ENCODE measurements around the gene MAN1A1. TPM values are rescaled to one million over a fixed set of nuclear protein-coding genes. Genes with fewer than 3 reads are reported as not detected.

The MAN1A1 gene
- total RNA-seq, result 100 to 1,000 TPM in 3 of 4 donors, 10 to 100 TPM in 1; 81.9 to 143 (median 107) TPM
- 10 to 100 TPM; 10.2 to 25.7 (median 10.8) TPM for polyA plus RNA-seq

DNA sequence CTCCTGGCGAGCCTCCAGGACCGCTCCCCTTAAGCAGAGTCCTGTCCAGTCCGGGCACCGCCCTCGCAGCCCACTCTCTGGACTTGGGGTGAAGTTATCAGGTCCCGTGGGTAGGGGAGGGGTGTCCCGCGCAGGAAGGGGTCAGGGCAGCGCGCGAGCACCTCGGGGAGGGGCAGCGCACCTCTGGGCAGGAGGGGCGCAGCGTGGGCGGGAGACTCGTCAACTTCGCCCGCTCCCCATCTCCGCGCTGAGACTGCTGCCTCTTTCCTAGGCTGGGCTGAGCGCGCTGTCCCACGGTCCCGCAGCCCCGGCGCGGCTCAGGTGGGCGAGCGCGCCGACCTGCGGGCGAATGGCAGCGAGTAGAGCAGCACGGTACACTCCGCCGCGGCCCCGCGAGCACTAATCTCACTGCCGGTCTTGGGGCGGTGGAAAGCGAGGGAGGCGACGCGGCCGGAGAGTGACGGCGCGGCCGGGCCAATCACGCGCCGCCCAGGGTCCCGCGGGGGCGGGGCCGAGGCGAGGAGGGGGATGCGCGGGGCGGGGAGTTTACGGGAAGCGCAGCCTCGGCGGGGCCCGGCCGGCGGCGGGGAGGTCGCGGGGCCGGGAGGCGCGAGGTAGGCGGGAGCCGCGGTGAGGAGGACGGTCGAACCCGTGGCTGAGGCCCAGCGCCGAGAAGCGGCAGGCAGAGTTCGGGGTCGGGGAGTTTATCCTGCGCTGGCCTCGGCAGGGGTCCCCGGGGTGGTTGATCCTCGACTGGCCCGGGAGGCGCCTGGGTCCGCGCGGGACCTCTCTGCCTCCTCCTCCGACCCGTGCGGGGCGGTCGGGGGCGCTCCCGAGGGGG, at the start of gene MAN1A1:
TSS of gene MAN1A1 (minus strand) at position 401 of the 841 bp plus-strand sequence. CDS start 696 bp downstream, outside the sequence.
- 1% methylated on average over 103 of the region's 103 CpGs for WGBS, 2 donors
- Histone ChIP-seq H3K27me3 (no peaks in the 10 kb centered on the region), H3K36me3 (no peaks in the 10 kb centered on the region), H3K27ac (peak within 1 kb of the TSS; percentile 94 to 99 (median 98)), H3K4me1 (peaks cover 0 to 60% (median 39%) of the 10 kb centered on the region in 4 donors), H3K4me3 (peak within 1 kb of the TSS; percentile 84 to 98 (median 92)), H3K9me3 (no peaks in the 10 kb centered on the region)
- peak; percentile 96 for DNase-seq
- intact Hi-C loops (cut with DNase I), result loop anchor here (5.0 to 10.0 kb wide), 7 partner anchors 192 to 628 kb away; partner anchors contain the start of genes ASF1A and FAM184A
- peak in 1 of 4 donors; percentile 17 for TF ChIP-seq EP300 (IDR thresholded peaks at IDR 0.05)
- peak; percentile 92 to 98 (median 96) for TF ChIP-seq POLR2AphosphoS5 (IDR thresholded peaks at IDR 0.05)
- peak; percentile 69 to 87 for TF ChIP-seq POLR2A (IDR thresholded peaks at IDR 0.05)
- TF ChIP-seq, protein P1, sequence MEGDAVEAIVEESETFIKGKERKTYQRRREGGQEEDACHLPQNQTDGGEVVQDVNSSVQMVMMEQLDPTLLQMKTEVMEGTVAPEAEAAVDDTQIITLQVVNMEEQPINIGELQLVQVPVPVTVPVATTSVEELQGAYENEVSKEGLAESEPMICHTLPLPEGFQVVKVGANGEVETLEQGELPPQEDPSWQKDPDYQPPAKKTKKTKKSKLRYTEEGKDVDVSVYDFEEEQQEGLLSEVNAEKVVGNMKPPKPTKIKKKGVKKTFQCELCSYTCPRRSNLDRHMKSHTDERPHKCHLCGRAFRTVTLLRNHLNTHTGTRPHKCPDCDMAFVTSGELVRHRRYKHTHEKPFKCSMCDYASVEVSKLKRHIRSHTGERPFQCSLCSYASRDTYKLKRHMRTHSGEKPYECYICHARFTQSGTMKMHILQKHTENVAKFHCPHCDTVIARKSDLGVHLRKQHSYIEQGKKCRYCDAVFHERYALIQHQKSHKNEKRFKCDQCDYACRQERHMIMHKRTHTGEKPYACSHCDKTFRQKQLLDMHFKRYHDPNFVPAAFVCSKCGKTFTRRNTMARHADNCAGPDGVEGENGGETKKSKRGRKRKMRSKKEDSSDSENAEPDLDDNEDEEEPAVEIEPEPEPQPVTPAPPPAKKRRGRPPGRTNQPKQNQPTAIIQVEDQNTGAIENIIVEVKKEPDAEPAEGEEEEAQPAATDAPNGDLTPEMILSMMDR (IDR thresholded peaks at IDR 0.05), result no peak

DNA sequence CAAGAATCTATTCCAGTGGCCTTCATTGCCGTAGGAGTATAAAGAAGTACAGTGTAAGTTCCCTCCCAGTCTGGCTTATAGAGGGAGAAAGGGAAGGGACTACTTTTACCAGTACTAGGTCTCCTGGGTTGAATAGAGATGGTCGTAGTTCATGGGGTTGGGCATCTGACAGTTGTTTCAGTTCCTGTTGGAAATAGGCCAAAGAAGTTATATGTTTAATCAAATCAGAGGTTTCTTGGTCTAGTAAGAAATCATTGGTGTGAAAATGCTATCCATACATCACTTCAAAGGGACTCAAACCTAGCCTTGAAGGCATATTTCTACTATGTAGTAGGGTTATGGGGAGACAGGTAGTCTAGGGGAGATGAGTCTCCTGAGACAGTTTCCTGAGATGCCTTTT, 45.6 kb upstream of the MAN1A1 start:
- Histone ChIP-seq H3K36me3 (no peaks in the 10 kb centered on the region), H3K4me1 (no peaks in the 10 kb centered on the region), H3K9me3 (peaks cover 0 to 22% (median 9%) of the 10 kb centered on the region in 4 donors), H3K27me3 (no peaks in the 10 kb centered on the region), H3K27ac (no peak overlapping the region), H3K4me3 (no peak overlapping the region)
- no peak for DNase-seq
- TF ChIP-seq EP300 (IDR thresholded peaks at IDR 0.05) (no peak), POLR2A (IDR thresholded peaks at IDR 0.05) (no peak), POLR2AphosphoS5 (IDR thresholded peaks at IDR 0.05) (no peak)
- TF ChIP-seq, protein P1 (IDR thresholded peaks at IDR 0.05), result no peak
- WGBS, 2 donors, result 60 to 68% methylated on average over 2 of the region's 2 CpGs
- intact Hi-C loops (cut with DNase I), result no loop called here

DNA sequence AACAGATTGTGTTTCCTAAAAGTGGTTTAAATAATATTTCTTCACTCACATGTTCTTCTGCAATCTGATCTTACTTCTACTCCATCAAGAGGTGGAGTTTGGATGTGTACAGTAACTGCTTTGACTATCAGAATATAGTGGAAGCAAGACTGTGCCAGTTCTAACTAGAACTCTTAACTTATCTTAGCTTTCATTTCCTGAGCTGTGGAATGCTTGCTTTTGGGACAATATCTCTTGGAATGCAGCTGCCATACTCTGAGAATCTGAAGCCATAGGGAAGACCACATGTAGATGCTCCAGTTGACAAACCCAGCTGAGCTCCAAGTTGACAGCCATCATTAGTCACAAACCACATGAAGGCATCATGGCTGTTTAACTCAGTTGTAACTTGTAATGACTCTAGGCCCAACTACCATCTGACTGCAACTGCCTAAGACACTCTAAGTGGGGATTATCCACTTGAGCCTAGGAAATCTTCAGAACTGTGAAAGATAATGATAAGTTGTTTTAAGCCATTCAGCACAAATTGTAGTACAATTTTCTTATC, 40.8 kb upstream of the MAN1A1 start:
- H3K4me3 ChIP-seq, result no peak overlapping the region
- TF ChIP-seq, protein P1 (IDR thresholded peaks at IDR 0.05), result no peak
- TF ChIP-seq POLR2AphosphoS5 (IDR thresholded peaks at IDR 0.05) (no peak), EP300 (IDR thresholded peaks at IDR 0.05) (no peak), POLR2A (IDR thresholded peaks at IDR 0.05) (no peak)
- H3K36me3 ChIP-seq, result no peaks in the 10 kb centered on the region
- intact Hi-C loops (cut with DNase I), result no loop called here
- DNase-seq, result no peak
- H3K27me3 ChIP-seq, result no peaks in the 10 kb centered on the region
- H3K27ac ChIP-seq, result no peak overlapping the region
- H3K9me3 ChIP-seq, result peaks cover 0 to 3% (median 0%) of the 10 kb centered on the region in 4 donors
- no peaks in the 10 kb centered on the region for H3K4me1 ChIP-seq

DNA sequence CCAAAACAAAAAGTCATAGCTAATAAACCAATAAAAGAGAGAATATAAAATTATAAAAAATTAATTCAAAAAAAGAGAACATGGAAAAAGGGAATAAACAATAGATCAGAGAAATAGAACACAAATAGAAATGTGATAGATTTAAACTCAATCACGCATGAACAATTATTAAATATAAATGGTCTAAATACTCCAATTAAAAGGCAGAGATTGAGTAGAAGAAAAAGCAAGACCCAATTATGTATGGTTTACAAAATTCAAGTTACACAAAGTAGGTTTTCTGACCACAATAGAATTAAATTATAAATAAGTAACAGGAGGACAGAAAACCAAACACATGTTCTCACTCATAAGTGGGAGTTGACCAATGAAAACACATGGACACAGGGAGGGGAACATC, 36.4 kb upstream of the MAN1A1 start:
- H3K4me1 ChIP-seq, result peaks cover 0 to 8% (median 2%) of the 10 kb centered on the region in 4 donors
- no peaks in the 10 kb centered on the region for H3K27me3 ChIP-seq
- no peak overlapping the region for H3K4me3 ChIP-seq
- no peak for TF ChIP-seq POLR2A (IDR thresholded peaks at IDR 0.05)
- no peak for TF ChIP-seq EP300 (IDR thresholded peaks at IDR 0.05)
- no peak for TF ChIP-seq POLR2AphosphoS5 (IDR thresholded peaks at IDR 0.05)
- TF ChIP-seq, protein P1 (IDR thresholded peaks at IDR 0.05), result no peak
- WGBS, 2 donors, result 89 to 97% methylated on average over 1 of the region's 1 CpG
- intact Hi-C loops (cut with DNase I), result no loop called here
- peaks cover 0 to 3% (median 0%) of the 10 kb centered on the region in 4 donors for H3K9me3 ChIP-seq
- H3K27ac ChIP-seq, result no peak overlapping the region
- H3K36me3 ChIP-seq, result no peaks in the 10 kb centered on the region
- DNase-seq, result no peak

Data from sigmoid colon (tissue), 7 donors.